Stimulated activated CD4-positive, alpha-beta T cell treated with anti-CD3 and anti-CD28 coated beads, Interleukin-1b, Interleukin-23, amount 100 ng/mL, for 4 hours (primary cell): ENCODE measurements around the gene COX19.
A peak's percentile ranks its signal among the peaks of the same experiment; 100 is the strongest.
"Not testable (repeated sequence)": the region's sequence is repeated elsewhere in the genome, so short reads cannot be mapped to it uniquely, and the experiment has no call there.

ENCODE experiments used
- DNase-seq, 2 donors: peaks; one replicate each; pipeline ENCODE4 v3.0.0-alpha.2; 2020; ENCODE audit warnings: low read depth in 2 of 2

The COX19 gene

GRCh38 chr7:924541-925231, 50.7 kb downstream of the COX19 start:
- peak in 1 of 2 donors; percentile 45 for DNase-seq

DNA sequence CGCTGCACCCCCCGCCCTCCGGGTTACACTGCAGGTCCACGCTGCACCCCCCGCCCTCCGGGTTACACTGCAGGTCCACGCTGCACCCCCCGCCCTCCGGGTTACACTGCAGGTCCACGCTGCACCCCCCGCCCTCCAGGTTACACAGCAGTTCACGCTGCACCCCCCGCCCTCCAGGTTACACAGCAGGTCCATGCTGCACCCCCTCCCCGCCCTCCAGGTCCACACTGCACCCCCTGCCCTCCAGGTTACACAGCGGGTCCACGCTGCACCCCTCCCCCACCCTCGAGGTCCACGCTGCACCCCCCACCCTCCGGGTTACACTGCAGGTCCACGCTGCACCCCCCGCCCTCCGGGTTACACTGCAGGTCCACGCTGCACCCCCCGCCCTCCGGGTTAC, 51.3 kb downstream of the COX19 start:
- DNase-seq = not testable (repeated sequence)

DNA sequence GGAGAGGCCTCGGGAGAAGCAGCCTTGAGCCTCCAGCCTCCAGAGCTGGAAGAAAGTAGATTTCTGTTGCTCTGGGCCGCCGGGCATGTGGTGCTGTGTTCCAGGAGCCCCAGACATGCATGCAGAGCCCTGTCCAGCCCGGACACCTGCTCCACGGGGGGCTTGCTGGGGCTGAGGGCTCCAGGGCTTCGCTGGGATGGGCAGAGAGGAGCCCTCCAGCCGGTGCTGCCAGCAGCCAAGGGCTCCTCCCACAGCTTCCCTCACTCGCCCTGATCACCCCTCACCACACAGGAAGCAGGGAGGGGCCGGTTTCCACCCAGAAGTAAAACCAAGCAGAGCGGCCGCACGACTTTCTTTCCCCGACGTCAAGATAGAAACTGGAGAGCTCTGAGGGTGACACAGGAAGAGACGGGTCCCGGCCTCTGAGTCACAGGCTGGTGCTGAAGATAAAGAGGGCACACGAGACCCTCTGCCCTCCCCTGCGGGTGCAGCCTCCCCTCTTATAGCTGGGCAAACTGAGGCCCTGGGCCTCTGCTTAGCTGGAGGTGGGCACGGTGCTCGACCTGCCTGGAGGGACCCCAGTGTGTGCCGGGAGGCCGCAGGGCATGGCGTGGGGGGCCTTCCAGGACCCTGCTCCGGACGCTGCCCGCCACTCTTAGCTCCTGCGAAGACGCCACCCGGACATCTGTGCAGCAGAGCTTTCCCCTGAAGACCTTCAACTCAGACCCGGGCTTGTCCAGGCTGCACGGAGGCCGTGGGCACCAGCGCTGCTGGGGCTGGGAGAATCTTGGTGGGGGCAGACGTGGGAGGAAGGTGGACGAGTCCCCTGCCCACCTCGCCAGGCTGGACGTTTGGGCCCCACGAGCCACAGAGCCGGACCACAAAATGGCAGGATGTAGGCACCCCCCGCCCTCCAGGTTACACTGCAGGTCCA, 52.0 kb downstream of the COX19 start:
- peak; percentile 81 to 86 for DNase-seq

DNA sequence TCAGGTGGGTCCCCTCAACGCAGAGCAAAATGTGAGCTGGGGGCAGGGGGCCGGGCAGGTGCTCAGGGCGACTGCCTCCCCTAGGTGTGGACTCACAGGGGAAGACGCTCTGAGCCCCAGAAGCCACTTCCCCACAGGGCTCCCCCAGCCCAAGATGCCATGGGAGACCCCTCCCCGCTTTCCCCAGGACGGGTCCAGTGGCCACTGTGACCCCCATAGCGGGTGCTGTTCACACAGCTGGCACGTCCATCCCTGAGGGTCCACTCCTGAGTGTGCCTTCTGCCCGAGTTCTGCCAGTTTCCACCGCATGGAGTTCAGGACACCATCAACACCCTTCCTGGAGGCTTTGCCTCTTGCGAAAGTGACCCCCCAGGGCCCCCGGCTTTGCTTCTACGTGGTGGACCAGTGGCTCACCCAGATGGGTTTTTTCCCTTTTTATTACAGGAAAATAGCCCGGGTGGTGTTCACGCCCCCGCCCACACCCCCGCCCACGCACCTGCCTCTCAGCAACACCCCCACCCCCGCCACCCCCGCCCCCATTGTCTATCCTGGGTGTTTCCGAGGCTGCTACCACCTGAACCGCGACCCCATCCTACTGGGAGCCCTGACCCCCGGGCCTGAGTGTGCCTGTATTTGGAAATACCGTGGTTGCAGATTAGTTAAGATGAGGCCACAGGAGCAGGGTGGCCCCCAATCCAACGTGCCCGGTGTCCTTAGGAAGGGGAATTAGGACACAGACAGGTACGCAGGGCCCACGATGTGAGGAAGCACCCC, 52.8 kb downstream of the COX19 start:
- peak; percentile 55 for DNase-seq

DNA sequence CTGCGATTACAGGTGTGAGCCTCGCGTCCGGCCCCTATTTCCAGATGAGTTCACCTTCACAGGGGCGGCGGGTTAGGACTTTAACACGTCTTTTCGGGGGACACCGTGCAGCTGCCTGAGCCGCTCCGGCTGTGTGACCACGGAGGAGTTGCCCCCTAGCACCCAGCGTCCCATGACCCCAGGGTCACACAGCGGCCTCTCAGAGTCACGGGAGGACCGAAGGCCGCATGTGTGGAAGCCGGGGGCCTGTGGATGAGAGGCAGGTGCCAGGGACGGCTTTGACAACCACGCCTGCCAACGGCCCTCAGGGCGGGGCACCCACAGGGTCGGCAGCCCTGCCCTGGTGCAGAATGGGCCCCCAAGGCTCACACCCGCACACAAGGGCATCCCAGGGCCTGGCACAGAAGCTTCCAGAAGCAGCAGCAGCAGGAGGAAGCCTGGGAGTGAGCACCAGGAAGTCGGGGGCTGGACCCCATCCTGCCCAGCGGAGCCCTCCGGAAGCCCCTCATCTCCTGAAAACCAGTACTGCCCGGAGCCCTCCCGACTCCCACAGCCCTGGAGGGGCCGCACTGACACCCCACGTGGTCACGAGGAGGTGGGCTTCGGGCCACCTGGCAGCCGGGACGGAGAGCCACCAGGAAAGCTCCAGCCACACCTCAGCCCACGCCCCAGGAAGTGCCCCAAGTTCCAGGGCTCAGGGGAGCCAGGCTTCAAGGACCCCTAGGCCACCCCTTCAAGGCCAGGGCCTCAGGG, 53.6 kb downstream of the COX19 start:
- no peak for DNase-seq

DNA sequence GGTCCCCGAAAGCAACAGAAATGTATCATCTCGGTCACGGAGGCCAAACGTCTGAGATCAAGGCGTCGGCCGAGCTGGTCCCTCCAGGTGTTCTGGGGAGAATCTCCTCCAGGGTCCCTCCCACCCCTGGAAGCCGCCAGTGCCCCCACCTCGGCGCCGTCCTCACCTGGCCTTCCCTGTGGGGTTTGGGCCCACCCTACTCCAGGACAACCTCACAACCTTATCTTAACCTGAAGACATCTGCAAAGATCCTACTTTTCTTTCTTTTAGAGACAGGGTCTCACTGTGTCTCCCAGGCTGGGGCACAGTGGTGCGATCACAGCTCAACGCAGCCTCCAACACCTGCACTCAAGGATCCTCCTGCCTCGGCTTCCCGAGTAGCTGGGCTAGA, 54.3 kb downstream of the COX19 start:
- no peak for DNase-seq

DNA sequence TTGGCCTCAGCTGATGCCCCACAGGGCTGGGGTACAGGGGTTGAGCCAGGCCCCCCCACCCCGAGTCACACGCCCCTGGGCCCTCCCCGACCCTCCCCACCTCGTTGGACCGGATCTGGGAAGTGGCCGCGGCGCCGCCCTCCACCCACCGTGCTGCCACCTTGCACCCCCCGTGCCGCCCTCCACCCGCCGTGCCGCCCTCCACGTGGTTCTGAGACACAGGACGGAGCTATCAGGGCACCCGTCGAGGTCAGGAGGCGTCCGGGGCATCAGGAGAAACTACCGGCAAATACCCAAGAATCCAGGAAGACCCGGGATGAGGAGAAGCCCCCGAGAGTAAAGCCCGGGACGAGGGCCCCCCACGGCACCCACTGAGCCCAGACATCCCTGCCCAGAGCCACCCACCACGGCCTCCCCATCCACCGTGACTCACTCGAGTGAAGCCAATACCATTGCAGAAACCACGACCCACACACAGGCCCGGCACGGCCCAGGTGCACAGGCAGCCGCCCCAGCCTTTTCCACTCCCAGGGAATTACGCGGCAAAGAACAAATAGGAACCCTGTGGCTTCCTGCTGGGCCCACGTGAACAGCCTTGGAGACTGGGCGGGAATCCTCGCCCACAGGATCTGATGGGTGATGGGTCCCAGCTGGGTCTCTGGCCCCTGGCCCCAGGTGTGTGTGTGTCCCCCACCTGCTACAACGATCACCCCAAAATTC, 54.8 kb downstream of the COX19 start:
- DNase-seq = no peak

GRCh38 chr7:919924-920341, 55.4 kb downstream of the COX19 start:
- DNase-seq = no peak

GRCh38 chr7:919114-919442, 56.3 kb downstream of the COX19 start:
- no peak for DNase-seq

DNA sequence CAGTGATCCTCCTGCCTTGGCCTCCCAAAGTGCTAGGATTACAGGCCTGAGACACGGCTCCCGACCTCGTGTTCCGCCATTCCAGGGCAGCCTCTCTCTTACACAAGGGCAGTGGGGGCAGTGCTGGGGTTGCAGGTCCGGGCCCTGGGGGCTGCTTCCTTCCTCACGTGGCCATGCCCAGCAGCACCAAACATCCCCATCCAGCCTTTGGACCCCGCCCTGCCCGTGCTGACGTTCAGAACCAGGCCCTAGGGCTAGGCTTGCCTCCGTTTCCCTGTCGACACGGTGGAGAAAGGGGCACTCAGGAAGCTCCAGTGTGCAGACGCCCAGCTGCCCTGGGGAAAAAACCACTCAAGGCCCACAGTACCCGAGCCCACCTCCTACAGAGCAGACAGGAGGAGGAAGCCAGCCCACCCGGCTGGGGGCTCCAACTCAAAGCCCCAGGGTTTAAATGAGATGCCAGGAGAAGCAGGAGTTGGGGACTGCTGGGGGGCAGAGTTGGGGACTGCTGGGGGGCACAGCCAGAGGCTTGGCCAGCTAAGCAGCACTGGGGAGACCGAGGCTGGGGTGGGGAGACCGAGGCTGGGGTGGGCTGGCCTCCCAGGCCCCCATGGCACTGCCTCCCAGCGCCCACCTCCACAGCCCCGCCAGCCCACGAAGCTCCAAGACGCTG, 56.8 kb downstream of the COX19 start:
- no peak for DNase-seq

DNA sequence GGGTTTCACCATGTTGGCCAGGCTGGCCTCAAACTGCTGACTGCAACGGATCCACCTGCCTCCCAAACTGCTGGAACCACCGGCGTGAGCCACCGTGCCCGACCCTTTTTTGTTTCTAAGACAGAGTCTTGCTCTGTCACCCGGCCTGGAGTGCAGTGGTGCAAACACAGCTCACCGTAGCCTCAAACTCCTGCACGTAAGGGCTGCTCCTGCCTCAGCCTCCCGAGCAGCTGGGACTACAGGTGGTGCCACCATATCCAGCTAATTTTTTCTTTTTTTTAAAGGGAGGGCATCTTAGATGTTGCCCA, 57.3 kb downstream of the COX19 start:
- DNase-seq = no peak

DNA sequence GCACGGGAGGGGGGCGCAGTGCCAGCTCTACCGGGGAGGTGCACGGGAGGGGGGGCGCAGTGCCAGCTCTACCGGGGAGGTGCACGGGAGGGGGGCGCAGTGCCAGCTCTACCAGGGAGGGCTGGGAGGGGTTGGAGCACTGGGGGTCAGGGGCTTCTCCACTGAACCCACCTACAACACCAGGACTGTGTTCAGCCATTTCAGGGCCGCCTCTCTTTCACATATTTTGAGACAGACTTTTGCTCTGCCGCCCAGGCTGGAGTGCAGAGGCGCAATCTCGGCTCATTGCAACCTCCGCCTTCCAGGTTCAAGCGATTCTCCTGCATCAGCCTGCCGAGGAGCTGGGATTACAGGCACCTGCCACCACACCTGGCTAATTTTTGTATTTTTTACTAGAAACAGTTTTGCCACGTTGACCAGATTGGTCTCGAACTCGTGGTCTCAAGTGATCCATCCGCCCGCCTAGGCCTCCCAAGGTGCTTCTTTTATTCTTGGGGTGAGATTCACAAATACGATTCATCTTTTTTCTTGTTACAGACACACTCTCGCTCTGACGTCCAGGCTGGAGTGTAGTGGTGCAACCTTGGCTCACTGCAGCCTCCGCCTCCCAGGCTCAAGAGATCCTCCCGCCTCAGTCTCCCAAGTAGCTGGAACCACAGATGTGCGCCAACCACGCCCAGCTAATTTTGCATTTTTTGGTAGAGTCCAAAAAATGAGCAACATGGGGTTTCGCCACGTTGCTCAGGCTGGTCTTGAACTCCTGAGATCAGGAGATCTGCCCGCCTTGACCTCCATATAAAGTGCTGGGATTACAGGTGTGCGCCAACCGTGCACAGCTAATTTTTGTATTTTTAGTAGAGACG, 57.9 kb downstream of the COX19 start:
- DNase-seq = no peak

DNA sequence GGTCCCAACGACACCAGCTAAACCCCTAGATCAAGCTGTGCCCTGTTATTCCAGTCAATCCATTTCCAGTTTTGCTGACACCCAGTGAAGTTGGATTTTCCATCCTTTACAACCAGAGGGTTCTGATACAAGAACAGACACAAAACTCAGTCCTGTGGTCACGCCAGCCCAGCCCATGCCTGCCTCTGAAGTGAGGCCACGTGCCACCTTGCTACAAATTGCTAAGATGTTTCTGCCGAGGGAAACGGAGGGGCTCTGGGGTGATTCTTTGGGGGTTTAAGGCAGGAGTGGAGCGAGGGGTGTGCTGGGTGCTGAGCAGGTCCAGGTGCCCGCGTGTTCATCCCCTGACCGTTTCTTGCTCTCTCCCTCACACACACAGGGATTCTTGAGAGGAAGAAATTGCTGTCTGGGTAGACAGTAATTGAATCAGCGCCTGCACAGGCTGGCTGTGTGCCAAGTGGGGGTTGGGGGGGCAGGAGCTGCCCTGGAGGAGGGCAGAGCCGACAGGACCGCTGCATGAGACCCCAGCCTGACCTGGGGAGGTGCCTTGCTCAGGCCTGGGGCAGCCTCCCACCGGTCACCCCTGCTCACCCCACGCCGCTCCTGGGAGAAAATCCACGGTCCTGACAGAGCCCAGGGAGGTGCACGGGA, 58.9 kb downstream of the COX19 start:
- DNase-seq = no peak
